ENCODE measurements around the gene SPATA31C1. TPM values are rescaled to one million over a fixed set of nuclear protein-coding genes. Genes with fewer than 3 reads are reported as not detected.

The SPATA31C1 gene
- total RNA-seq, 1 experiment from 2014 or later: 0.03 TPM

DNA sequence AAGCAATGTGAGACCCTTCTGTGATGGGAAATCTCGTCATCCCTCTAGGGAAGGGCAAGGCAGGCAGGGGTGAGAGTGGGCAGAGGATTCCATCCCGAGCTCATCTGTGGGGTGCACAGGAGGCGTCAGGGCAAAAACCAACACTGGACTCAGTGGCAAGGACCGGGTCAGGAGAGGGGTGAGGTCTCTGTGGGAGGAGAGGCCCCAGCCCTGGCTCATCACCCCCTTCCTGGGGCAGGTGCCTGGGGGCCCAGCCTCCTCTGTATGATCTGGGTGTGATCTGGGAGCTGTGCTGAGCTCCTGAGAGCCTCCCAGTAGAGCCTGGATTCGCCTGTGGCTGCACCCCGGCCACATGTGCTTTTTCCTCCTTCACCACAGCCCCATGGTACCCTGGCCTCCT is 34.5 kb upstream of the SPATA31C1 start:
- DNase-seq: peak; percentile 26
- no peaks in the 10 kb centered on the region for H3K36me3 ChIP-seq (replicated peaks; ENCODE audit: control insufficient read depth, insufficient read depth, low read length)
- H3K27me3 ChIP-seq (ENCODE audit: control insufficient read depth, insufficient read depth, low read length): no peaks in the 10 kb centered on the region
- H3K4me3 ChIP-seq (ENCODE audit: insufficient read depth, low read depth, low read length): no peak overlapping the region

DNA sequence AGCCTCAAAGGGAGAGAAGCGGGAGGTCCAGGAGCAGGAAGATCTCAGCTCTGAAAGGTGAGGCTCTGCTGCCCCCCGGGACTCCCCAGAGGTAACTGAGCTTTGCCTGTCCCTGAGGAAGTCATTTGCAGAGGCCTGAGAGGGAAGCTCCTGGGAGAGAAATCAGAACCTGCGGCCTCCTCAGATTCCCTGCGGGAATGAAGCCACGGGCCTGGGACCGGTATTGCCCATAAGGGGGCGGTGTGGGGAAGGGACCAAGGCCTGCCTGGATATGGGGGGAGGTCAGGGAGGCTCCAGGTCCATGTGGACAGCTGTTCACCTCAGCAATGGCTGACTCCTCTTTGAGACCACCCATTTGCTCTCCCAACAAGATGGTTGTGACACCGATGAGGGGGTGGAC is 33.8 kb upstream of the SPATA31C1 start:
- H3K27me3 ChIP-seq (ENCODE audit: control insufficient read depth, insufficient read depth, low read length): no peaks in the 10 kb centered on the region
- no peaks in the 10 kb centered on the region for H3K36me3 ChIP-seq (replicated peaks; ENCODE audit: control insufficient read depth, insufficient read depth, low read length)
- peak; percentile 89 for DNase-seq
- H3K4me3 ChIP-seq (ENCODE audit: insufficient read depth, low read depth, low read length): no peak overlapping the region

DNA sequence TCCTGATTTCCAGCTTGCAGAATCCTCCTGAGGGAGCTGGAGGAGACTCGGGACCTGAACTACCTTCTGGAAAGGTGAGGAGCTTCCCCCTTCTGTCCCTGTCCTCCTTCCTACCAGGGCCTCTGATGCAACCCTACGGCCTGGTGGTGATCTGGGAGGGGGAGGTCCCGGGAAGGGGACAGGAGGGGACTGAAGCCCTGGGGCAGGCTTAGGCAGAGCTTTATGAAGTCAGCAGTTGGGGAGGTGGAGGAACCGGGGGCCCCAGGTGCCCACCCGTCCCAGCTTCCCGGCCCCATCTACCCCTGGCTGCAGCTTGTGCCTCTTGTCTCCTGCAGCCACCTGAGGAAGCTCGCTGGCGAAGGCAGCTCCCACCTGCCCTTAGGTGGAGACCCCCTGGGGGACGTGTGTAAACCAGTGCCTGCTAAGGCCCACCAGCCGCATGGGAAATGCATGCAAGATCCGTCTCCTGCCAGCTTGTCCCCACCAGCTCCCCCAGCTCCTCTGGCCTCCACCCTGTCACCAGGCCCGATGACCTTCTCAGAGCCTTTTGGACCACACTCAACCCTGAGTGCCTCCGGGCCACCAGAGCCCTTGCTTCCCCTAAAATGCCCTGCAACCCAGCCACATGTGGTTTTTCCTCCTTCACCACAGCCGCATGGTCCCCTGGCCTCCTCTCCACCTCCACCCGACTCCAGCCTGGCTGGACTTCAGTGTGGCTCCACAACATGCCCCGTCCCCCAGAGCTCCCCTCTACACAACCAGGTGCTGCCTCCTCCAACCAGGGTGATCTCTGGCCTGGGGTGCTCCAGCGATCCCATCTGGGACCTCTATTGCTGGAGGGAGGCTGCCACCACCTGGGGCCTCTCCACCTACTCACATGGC is 32.9 kb upstream of the SPATA31C1 start:
- DNase-seq: peak; percentile 35
- no peaks in the 10 kb centered on the region for H3K27me3 ChIP-seq (ENCODE audit: control insufficient read depth, insufficient read depth, low read length)
- no peak overlapping the region for H3K4me3 ChIP-seq (ENCODE audit: insufficient read depth, low read depth, low read length)
- H3K36me3 ChIP-seq (replicated peaks; ENCODE audit: control insufficient read depth, insufficient read depth, low read length): no peaks in the 10 kb centered on the region

DNA sequence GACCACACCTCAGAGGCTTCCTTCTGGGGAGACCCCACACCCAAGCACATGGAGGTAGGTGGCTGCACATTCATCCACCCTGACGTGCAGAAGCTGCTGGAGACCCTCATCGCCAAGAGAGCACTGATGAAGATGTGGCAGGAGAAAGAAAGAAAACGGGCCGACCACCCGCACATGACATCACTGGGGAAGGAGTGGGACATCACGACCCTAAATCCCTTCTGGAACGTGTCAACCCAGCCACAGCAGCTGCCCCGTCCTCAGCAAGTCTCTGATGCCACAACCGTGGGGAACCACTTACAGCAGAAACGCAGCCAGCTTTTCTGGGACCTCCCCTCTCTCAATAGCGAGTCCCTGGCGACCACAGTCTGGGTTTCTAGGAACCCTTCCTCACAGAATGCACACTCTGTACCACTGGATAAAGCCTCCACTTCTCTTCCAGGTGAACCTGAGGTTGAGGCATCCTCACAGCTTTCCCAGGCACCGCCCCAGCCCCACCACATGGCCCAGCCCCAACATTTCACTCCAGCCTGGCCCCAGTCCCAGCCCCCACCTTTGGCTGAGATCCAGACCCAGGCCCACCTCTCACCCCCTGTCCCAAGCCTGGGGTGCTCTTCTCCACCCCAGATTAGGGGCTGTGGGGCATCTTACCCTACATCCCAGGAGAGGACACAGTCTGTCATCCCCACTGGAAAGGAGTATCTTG is 32.1 kb upstream of the SPATA31C1 start:
- no peaks in the 10 kb centered on the region for H3K36me3 ChIP-seq (replicated peaks; ENCODE audit: control insufficient read depth, insufficient read depth, low read length)
- H3K4me3 ChIP-seq (ENCODE audit: insufficient read depth, low read depth, low read length): no peak overlapping the region
- no peaks in the 10 kb centered on the region for H3K27me3 ChIP-seq (ENCODE audit: control insufficient read depth, insufficient read depth, low read length)
- peak; percentile 18 for DNase-seq

DNA sequence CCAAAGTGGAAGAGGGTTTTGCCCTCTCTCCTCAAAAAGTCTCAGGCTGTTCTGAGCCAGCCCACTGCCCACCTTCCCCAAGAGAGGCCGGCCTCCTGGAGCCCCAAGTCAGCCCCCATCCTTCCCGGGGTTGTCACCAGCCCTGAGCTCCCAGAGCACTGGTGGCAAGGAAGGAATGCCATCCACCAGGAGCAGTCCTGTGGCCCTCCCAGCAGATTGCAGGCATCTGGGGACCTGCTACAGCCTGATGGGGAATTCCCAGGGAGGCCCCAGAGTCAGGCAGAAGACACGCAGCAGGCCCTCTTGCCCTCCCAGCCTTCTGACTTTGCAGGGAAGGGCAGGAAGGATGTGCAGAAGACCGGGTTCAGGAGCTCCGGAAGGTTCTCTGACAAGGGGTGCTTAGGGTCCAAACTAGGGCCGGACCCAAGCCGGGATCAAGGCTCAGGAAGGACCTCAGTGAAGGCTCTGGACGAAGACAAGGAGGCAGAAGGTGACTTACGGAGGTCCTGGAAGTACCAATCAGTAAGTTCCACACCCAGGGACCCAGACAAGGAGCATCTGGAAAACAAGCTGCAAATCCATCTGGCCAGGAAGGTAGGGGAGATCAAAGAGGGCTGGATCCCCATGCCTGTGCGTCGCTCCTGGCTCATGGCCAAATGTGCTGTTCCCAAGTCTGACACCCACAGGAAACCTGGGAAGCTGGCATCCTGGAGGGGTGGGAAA is 31.4 kb upstream of the SPATA31C1 start:
- DNase-seq: no peak
- H3K36me3 ChIP-seq (replicated peaks; ENCODE audit: control insufficient read depth, insufficient read depth, low read length): no peaks in the 10 kb centered on the region
- H3K4me3 ChIP-seq (ENCODE audit: insufficient read depth, low read depth, low read length): no peak overlapping the region
- H3K27me3 ChIP-seq (ENCODE audit: control insufficient read depth, insufficient read depth, low read length): no peaks in the 10 kb centered on the region

DNA sequence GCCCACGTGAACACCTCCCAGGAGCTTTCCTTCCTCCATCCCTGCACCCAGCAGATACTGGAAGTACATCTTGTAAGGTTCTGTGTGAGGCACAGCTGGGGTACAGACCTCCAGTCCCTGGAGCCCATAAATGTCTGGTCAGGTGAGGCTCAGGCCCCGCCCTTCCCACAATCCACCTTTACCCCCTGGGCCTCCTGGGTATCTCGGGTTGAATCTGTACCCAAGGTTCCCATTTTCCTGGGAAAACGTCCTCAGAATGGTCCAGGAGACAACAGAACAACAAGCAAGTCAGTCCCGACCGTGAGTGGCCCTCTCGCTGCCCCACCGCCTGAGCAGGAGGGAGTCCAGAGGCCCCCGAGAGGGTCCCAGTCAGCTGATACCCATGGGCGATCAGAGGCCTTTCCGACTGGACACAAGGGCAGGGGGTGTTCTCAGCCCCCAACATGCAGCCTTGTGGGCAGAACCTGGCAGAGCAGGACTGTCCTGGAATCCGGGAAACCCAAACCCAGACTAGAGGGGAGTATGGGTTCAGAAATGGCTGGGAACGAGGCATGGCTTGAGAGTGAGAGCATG is 30.7 kb upstream of the SPATA31C1 start:
- no peak for DNase-seq
- Histone ChIP-seq H3K4me3 (ENCODE audit: insufficient read depth, low read depth, low read length) (no peak overlapping the region), H3K36me3 (replicated peaks; ENCODE audit: control insufficient read depth, insufficient read depth, low read length) (no peaks in the 10 kb centered on the region), H3K27me3 (ENCODE audit: control insufficient read depth, insufficient read depth, low read length) (no peaks in the 10 kb centered on the region)

DNA sequence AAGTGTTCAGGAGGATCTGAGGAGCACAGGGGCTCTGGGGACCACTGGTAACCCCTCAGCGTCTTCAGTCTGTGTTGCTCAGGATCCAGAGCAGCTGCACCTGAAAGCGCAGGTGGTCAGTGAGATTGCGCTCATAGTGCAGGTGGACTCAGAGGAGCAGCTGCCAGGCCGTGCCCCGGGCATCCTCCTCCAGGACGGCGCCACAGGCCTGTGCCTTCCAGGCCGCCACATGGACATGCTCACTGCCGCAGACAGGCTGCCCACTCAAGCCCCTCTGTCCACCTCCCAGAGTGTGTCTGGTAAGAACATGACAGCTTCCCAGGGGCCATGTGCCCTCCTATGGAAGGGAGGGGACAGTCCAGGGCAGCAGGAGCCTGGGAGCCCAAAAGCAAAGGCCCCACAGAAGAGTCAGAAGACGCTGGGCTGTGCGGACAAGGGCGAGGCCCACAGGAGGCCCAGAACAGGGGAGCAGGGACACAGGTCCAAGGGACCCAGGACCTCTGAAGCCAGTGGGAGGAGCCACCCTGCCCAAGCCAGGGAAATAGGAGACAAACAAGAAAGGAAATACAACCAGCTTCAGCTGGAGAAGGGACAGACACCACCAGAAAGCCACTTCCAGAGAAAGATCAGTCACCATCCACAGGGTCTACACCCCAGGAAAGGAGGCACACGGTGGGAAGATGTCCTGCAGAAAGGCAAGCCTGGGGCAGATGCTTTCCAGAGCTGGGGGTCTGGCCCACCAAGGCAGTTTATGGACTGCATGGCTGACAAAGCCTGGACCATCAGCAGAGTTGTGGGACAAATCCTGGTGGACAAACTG is 29.9 kb upstream of the SPATA31C1 start:
- Histone ChIP-seq H3K27me3 (ENCODE audit: control insufficient read depth, insufficient read depth, low read length) (no peaks in the 10 kb centered on the region), H3K36me3 (replicated peaks; ENCODE audit: control insufficient read depth, insufficient read depth, low read length) (no peaks in the 10 kb centered on the region), H3K4me3 (ENCODE audit: insufficient read depth, low read depth, low read length) (no peak overlapping the region)
- no peak for DNase-seq

DNA sequence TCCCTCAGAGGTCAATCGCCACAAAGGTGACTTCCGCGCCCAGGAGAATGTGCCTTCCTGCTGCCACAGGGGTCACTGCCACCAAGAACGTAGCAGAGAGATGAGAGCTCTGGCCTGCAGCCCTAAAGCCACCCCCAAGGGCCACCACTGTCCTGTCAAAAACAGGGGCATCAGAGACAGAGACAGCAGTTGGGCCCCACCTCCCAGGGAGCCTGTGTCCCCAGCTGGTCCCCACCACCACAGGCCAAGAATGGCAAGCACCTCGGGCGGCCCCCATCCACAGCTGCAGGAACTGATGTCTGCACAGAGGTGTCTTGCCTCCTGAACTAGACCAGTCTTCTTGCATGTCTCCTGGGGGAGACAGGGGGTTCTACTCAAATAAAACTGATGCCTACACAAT is 29.3 kb upstream of the SPATA31C1 start:
- Histone ChIP-seq H3K4me3 (ENCODE audit: insufficient read depth, low read depth, low read length) (no peak overlapping the region), H3K27me3 (ENCODE audit: control insufficient read depth, insufficient read depth, low read length) (no peaks in the 10 kb centered on the region), H3K36me3 (replicated peaks; ENCODE audit: control insufficient read depth, insufficient read depth, low read length) (no peaks in the 10 kb centered on the region)
- no peak for DNase-seq

DNA sequence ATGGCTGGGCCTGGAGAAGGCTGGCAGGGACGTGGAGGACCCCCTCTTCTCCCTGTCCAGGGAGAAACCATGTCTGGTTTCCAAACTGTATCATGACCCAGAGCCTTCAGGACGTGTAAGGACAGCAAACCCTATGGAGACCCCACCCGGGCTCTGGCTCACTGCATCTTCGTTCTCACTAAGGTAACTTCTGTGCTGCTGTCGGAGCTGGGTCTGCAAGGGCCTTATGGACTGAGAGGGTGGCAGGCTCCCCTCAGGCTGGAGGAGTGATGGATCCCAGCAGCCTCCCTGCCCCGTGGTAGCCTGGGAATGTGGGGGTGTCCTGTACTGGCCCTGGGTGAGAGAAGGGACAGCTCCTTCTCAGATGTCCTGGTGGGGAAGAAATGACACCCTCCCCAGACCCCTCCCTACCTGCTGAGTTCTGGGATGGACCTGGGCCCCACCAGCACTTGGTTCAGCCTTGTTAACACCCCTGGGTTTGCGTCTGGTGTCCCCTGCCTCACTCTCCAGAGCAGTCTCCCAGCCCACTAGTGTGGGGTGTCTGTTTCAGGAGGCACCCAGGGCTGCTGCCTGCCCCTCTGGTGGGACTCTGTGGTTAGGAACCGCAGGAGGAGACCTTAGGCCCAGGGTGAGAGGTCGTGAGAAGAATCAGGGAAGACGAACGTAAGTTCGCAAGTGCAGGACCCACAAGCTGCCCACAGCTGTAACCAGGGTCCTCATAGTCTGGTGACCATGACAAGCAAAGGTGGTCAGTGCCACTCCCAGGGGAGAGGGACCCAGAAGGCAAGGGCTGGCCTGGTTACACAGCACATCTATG is 28.5 kb upstream of the SPATA31C1 start:
- H3K27me3 ChIP-seq (ENCODE audit: control insufficient read depth, insufficient read depth, low read length): no peaks in the 10 kb centered on the region
- H3K4me3 ChIP-seq (ENCODE audit: insufficient read depth, low read depth, low read length): no peak overlapping the region
- H3K36me3 ChIP-seq (replicated peaks; ENCODE audit: control insufficient read depth, insufficient read depth, low read length): no peaks in the 10 kb centered on the region
- DNase-seq: no peak

DNA sequence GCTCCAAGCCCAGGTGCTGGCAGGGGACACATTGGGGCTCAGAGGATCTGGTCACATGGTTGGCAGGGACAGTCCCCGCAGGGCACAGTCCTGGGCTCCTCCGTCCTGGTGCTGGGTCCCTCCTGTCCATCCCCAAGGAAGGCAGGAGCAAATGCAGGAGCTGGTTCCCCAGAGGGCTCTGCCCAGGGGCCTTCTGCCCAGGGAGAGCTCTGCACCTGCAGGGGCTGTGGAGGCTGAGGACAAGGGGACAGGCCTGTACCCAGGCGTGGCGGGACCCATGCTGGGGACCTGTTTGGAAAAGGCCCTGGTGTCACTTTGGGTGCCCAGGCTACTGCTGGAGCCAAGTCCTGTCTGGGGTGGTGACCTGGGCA is 27.9 kb upstream of the SPATA31C1 start:
- Histone ChIP-seq H3K27me3 (ENCODE audit: control insufficient read depth, insufficient read depth, low read length) (no peaks in the 10 kb centered on the region), H3K4me3 (ENCODE audit: insufficient read depth, low read depth, low read length) (no peak overlapping the region)
- DNase-seq: no peak

DNA sequence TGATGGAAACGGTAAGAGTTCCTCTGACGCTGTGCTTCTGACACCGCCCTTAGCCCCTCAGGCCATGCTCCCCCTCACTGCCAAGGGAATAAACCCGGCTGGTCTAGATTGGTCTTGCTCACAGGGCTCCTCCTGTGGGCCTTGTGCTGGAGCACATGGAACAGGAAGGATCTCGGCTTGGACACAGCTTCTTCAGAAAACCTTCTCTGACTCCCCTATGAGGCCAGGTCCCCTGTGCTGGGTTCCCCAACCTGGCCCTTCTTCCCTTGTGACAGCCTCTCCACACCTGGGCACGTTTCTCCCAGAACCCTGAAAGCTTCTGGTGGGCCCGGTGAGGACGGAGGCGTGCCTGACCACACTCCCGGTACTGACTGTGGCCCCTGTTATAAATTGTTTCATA is 26.9 kb upstream of the SPATA31C1 start:
- no peaks in the 10 kb centered on the region for H3K36me3 ChIP-seq (replicated peaks; ENCODE audit: control insufficient read depth, insufficient read depth, low read length)
- no peaks in the 10 kb centered on the region for H3K27me3 ChIP-seq (ENCODE audit: control insufficient read depth, insufficient read depth, low read length)
- peak; percentile 45 for DNase-seq
- no peak overlapping the region for H3K4me3 ChIP-seq (ENCODE audit: insufficient read depth, low read depth, low read length)

More for the DNA sequence above, 27.9 kb upstream of the SPATA31C1 start:
- H3K36me3 ChIP-seq (replicated peaks; ENCODE audit: control insufficient read depth, insufficient read depth, low read length): no peaks in the 10 kb centered on the region

DNA sequence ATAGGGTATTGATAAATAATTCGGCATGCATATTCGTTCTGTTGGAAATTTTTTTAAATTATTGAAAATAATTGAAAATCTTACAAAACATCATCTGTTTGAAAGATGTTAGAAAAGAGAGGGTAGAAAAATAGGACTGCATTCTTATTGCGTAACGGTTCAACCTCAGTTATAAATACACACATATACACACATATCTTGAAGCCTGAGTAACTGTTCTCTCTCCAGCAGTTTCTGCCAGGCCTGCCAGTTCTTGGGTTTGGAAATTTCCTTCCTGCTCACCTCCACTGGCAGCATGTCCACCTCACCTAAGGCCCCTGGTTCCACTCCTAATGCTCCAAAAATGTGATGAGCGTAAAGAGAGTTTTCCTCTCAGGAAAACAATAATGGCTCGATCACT is 26.0 kb upstream of the SPATA31C1 start:
- H3K4me3 ChIP-seq (ENCODE audit: insufficient read depth, low read depth, low read length): no peak overlapping the region
- H3K36me3 ChIP-seq (replicated peaks; ENCODE audit: control insufficient read depth, insufficient read depth, low read length): no peaks in the 10 kb centered on the region
- no peaks in the 10 kb centered on the region for H3K27me3 ChIP-seq (ENCODE audit: control insufficient read depth, insufficient read depth, low read length)
- DNase-seq: no peak

DNA sequence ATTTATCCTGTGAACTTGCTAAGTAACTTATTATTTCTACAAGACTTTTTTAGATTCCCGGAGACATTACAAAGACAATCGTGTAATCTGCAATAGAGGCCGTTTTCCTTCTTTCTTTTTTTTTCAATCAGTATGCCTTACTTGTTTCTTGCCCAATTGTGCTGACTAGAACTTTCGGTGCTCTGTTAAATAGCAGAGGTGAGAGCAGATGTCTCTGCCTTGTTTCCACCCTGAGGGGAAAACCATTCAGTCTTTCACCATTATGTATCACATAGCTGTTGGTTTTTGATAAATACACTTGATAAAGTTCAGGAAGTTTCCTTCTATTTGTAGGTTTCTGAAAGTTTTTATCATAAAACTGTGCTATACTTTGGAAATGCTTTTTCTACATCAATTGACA is 24.8 kb upstream of the SPATA31C1 start:
- Histone ChIP-seq H3K36me3 (replicated peaks; ENCODE audit: control insufficient read depth, insufficient read depth, low read length) (no peaks in the 10 kb centered on the region), H3K4me3 (ENCODE audit: insufficient read depth, low read depth, low read length) (no peak overlapping the region), H3K27me3 (ENCODE audit: control insufficient read depth, insufficient read depth, low read length) (no peaks in the 10 kb centered on the region)
- no peak for DNase-seq
